Natural killer cell (primary cell): ENCODE results near the gene MAP4K2. TPM values are rescaled to one million over a fixed set of nuclear protein-coding genes. Genes with fewer than 3 reads are reported as not detected.

Experiments used
- ATAC-seq, 3 donors: fragments of 150-1000 bp in 2 of 3; fragments of 200-7000 bp in 1 of 3; cut with Tn5 transposase; 1 replicate in 1 of 3; 2 replicates in 2 of 3; pipeline ENCODE4 v1.10.0; 2021; ENCODE audit warnings: mild to moderate bottlenecking in 2 of 3, moderate library complexity in 2 of 3
- DNase-seq, 2 donors: peaks; one replicate each; pipeline versions ENCODE4 v3.0.0 to v3.0.0-alpha.2; 2013 to 2021; ENCODE audit warnings: mixed read lengths in 1 of 2
- H3K27ac ChIP-seq: one replicate; pipeline ENCODE4 v1.5.1; 2013; ENCODE audit warnings: mild to moderate bottlenecking, low read length
- H3K27me3 ChIP-seq: one replicate; pipeline ENCODE4 v1.6.1; 2013; ENCODE audit warnings: low read length; ENCODE audit not compliant: control insufficient read depth, insufficient read depth
- H3K36me3 ChIP-seq: one replicate; pipeline ENCODE4 v1.6.1; 2013; ENCODE audit warnings: low read length; ENCODE audit not compliant: control insufficient read depth, insufficient read depth
- H3K4me1 ChIP-seq: one replicate; pipeline ENCODE4 v1.6.1; 2013; ENCODE audit warnings: low read length; ENCODE audit not compliant: control insufficient read depth, insufficient read depth
- H3K4me3 ChIP-seq: one replicate; pipeline ENCODE4 v1.5.1; 2013; ENCODE audit warnings: low read length
- H3K9me3 ChIP-seq: one replicate; pipeline ENCODE4 v1.6.1; 2013; ENCODE audit warnings: low read length; ENCODE audit not compliant: control insufficient read depth, insufficient read depth
- H3K27ac Mint-ChIP-seq, 2 donors: one replicate each; pipeline ENCODE4 v1.8.0; 2022; ENCODE audit warnings: mild to moderate bottlenecking in 2 of 2, mixed read lengths in 2 of 2, moderate library complexity in 1 of 2
- H3K27me3 Mint-ChIP-seq, 2 donors: one replicate each; pipeline ENCODE4 v1.8.0; 2022; ENCODE audit warnings: low read depth in 2 of 2, mixed read lengths in 2 of 2
- H3K36me3 Mint-ChIP-seq: one replicate; pipeline ENCODE4 v1.8.0; 2022; ENCODE audit warnings: mixed read lengths
- H3K4me1 Mint-ChIP-seq, 2 donors: one replicate each; pipeline ENCODE4 v1.8.0; 2022; ENCODE audit warnings: mixed read lengths in 2 of 2
- H3K4me3 Mint-ChIP-seq: one replicate; pipeline ENCODE4 v1.8.0; 2022; ENCODE audit warnings: mild to moderate bottlenecking, moderate library complexity, mixed read lengths
- H3K9me3 Mint-ChIP-seq, 2 donors: one replicate each; pipeline ENCODE4 v1.8.0; 2022; ENCODE audit warnings: mixed read lengths in 2 of 2
- CTCF ChIP-seq: fragments of 200-600 bp; IDR thresholded peaks from one replicate; pipeline ENCODE4 v1.8.0; 2022; ENCODE audit warnings: antibody characterized with exemption
- WGBS: methylation state at CpG from one replicate; pipeline ENCODE4 v1.1.7; 2013; ENCODE audit warnings: missing lambda C conversion rate; ENCODE audit not compliant: insufficient coverage; 5-methylcytosine and 5-hydroxymethylcytosine counted together
- intact Hi-C: fragments of 100-400 bp; cut with micrococcal nuclease; formaldehyde crosslinking; loops from one replicate; pipeline ENCODE4 v1.14.2; 2022
- total RNA-seq, 4 donors: library from RNA; stranded (reverse); fragments of 120-200 nt in 1 of 4; gene quantifications; one replicate each; pipeline versions ENCODE4 v1.2.3 to v1.2.4, GENCODE V29; 2013 to 2022

MAP4K2 gene
- total RNA-seq, 3 donors from 2014 or later (not counting 1 experiment from before 2014, with no cell fraction given) = 38.3 to 40.6 (median 38.7) TPM

- H3K4me3 ChIP-seq = no peak overlapping the region
- WGBS = 92% methylated on average over 14 of the region's 16 CpGs
- H3K27ac ChIP-seq = no peak overlapping the region
- Mint-ChIP-seq H3K4me3 (no peak overlapping the region), H3K36me3 (no peaks in the 10 kb centered on the region), H3K9me3 (no peaks in the 10 kb centered on the region), H3K27ac (no peak overlapping the region), H3K27me3 (no peaks in the 10 kb centered on the region), H3K4me1 (peaks cover 3 to 4% of the 10 kb centered on the region in 2 donors)
- intact Hi-C loops = no loop called here
- peaks cover 15% of the 10 kb centered on the region for H3K4me1 ChIP-seq
- no peaks in the 10 kb centered on the region for H3K27me3 ChIP-seq
- TF ChIP-seq CTCF = no peak
- DNase-seq = no peak
- no peaks in the 10 kb centered on the region for H3K36me3 ChIP-seq
- no peaks in the 10 kb centered on the region for H3K9me3 ChIP-seq
- ATAC-seq = no peak
These were observed 33.5 kb upstream of the MAP4K2 start for GRCh38 chr11:64836448-64837072.

- Mint-ChIP-seq H3K27me3 (no peaks in the 10 kb centered on the region), H3K9me3 (no peaks in the 10 kb centered on the region), H3K36me3 (no peaks in the 10 kb centered on the region), H3K4me3 (no peak overlapping the region), H3K4me1 (peaks cover 3 to 4% of the 10 kb centered on the region in 2 donors), H3K27ac (no peak overlapping the region)
- intact Hi-C loops = no loop called here
- no peaks in the 10 kb centered on the region for H3K27me3 ChIP-seq
- TF ChIP-seq CTCF = no peak
- H3K4me1 ChIP-seq = peaks cover 15% of the 10 kb centered on the region
- H3K9me3 ChIP-seq = no peaks in the 10 kb centered on the region
- no peak for DNase-seq
- no peak for ATAC-seq
- H3K36me3 ChIP-seq = no peaks in the 10 kb centered on the region
- H3K4me3 ChIP-seq = no peak overlapping the region
- H3K27ac ChIP-seq = no peak overlapping the region
- WGBS = 96% methylated on average over 17 of the region's 17 CpGs
These were observed 32.8 kb upstream of the MAP4K2 start for GRCh38 chr11:64835616-64836447.

- intact Hi-C loops = no loop called here
- H3K27me3 Mint-ChIP-seq = no peaks in the 10 kb centered on the region
- H3K27ac ChIP-seq = no peak overlapping the region
- no peaks in the 10 kb centered on the region for H3K27me3 ChIP-seq
- no peak for TF ChIP-seq CTCF
- H3K27ac Mint-ChIP-seq = no peak overlapping the region
- H3K9me3 ChIP-seq = no peaks in the 10 kb centered on the region
- ATAC-seq = no peak
- no peak for DNase-seq
- H3K4me1 Mint-ChIP-seq = peaks cover 3 to 4% of the 10 kb centered on the region in 2 donors
- peaks cover 15% of the 10 kb centered on the region for H3K4me1 ChIP-seq
- H3K4me3 Mint-ChIP-seq = no peak overlapping the region
- no peaks in the 10 kb centered on the region for H3K9me3 Mint-ChIP-seq
- WGBS = 95% methylated on average over 29 of the region's 29 CpGs
- H3K4me3 ChIP-seq = no peak overlapping the region
- no peaks in the 10 kb centered on the region for H3K36me3 ChIP-seq
- H3K36me3 Mint-ChIP-seq = no peaks in the 10 kb centered on the region
These were observed 32.0 kb upstream of the MAP4K2 start for GRCh38 chr11:64834723-64835615.
